Pancreas (tissue), 10 donors: ENCODE data around the gene THOP1. TPM values are rescaled to one million over a fixed set of nuclear protein-coding genes. Genes with fewer than 3 reads are reported as not detected.

ENCODE experiments used
- ATAC-seq, 4 donors: fragments of 200-7000 bp; cut with Tn5 transposase; one replicate each; pipeline versions ENCODE4 v1.8.0 to v1.9.1; 2020; ENCODE audit warnings: mild to moderate bottlenecking in 4 of 4, moderate library complexity in 4 of 4
- DNase-seq, 6 donors: peaks; one replicate each; pipeline ENCODE4 v3.0.0-alpha.2; 2020
- FAIRE-seq: peaks from 2 replicates; lab custom pipeline; 2012; peaks lifted over from hg19 to GRCh38; lab: Jason Lieb, UNC
- H3K27ac ChIP-seq, 4 donors: fragments of 200-600 bp; sonication (generic); 1 replicate in 3 of 4; 2 replicates in 1 of 4; pipeline versions ENCODE4 v1.5.0 to v1.8.0; 2020
- H3K27me3 ChIP-seq, 4 donors: fragments of 200-600 bp; one replicate each; pipeline ENCODE4 v1.8.0; 2021
- H3K36me3 ChIP-seq, 3 donors: fragments of 200-600 bp; sonication (generic) in 1 of 3; one replicate each; pipeline versions ENCODE4 v1.5.0 to v1.8.0; 2020 to 2021
- H3K4me1 ChIP-seq, 3 donors: fragments of 200-600 bp; one replicate each; pipeline ENCODE4 v1.8.0; 2021
- H3K4me3 ChIP-seq, 4 donors: fragments of 200-600 bp; sonication (generic) in 2 of 4; one replicate each; pipeline versions ENCODE4 v1.5.0 to v1.8.0; 2020 to 2021
- H3K9me3 ChIP-seq, 4 donors: fragments of 200-600 bp; one replicate each; pipeline ENCODE4 v1.8.0; 2021
- WGBS, 2 donors: extraction: QIAGEN DNeasy Blood & Tissue Kit; methylation state at CpG; one replicate each; pipeline ENCODE4 v1.1.7; 2013; 5-methylcytosine and 5-hydroxymethylcytosine counted together
- intact Hi-C, 3 donors: fragments of 100-400 bp; cut with DNase I; formaldehyde crosslinking; loops; one replicate each; pipeline versions ENCODE4 v1.11.1 to v1.14.2; 2022
- polyA plus RNA-seq, 2 donors: library from polyadenylated mRNA; stranded (reverse); fragments of 200-250 nt; gene quantifications; one replicate each; pipeline ENCODE4 v1.2.3, GENCODE V29; 2013
- total RNA-seq, 6 donors: library from RNA; stranded (reverse); fragmentation: NEBNext Ultra II Directional in 4 of 6; extraction: Animal tissue kit (Norgen Biotek cat#: 25700) in 4 of 6; gene quantifications; one replicate each; pipeline versions ENCODE4 v1.2.1 to v1.2.4, GENCODE V29; 2021 to 2023
- TF ChIP-seq, protein P1 (sequence below), 4 donors: fragments of 200-600 bp; sonication (generic) in 3 of 4; IDR thresholded peaks; one replicate each; pipeline versions ENCODE4 v1.5.0 to v1.8.0; 2021; ENCODE audit warnings: antibody characterized with exemption in 4 of 4
- donor health status: healthy with polysubstance abuse.
- donor health status: DM: no; HTN: no; CAD: no; lungs with moderate emphysema.
- donor health status: DM: no; HTN: no; CAD: no.
- donor health status: control.
- donor health status: control.
- donor health status: Bipolar disorder and iron deficiency.
- donor health status: DM: yes; HTN: yes; CAD: no.
- donor health status: DM: no; HTN: no; CAD: no.
- donor health status: DM: no; HTN: no; CAD: no.
- donor health status: DM: yes; HTN: yes; CAD: no.

Gene THOP1
- total and polyA plus RNA-seq, 8 donors, result 11.6 to 124 (median 20.5) TPM

GRCh38 chr19:2754659-2755447 is 30.4 kb upstream of the THOP1 start:
- FAIRE-seq, result no peak
- intact Hi-C loops, result loop anchor here in 2 of 3 donors (5.0 to 10.0 kb wide), 2 partner anchors 108 to 110 kb away; no protein-coding TSS in a partner anchor
- Histone ChIP-seq H3K27ac (no peak overlapping the region), H3K36me3 (peaks cover 0 to 14% (median 5%) of the 10 kb centered on the region in 3 donors), H3K9me3 (no peaks in the 10 kb centered on the region), H3K4me3 (no peak overlapping the region), H3K4me1 (no peaks in the 10 kb centered on the region), H3K27me3 (no peaks in the 10 kb centered on the region)
- 93 to 94% methylated on average over 43 of the region's 43 CpGs for WGBS, 2 donors
- ATAC-seq, result no peak
- TF ChIP-seq, protein P1, sequence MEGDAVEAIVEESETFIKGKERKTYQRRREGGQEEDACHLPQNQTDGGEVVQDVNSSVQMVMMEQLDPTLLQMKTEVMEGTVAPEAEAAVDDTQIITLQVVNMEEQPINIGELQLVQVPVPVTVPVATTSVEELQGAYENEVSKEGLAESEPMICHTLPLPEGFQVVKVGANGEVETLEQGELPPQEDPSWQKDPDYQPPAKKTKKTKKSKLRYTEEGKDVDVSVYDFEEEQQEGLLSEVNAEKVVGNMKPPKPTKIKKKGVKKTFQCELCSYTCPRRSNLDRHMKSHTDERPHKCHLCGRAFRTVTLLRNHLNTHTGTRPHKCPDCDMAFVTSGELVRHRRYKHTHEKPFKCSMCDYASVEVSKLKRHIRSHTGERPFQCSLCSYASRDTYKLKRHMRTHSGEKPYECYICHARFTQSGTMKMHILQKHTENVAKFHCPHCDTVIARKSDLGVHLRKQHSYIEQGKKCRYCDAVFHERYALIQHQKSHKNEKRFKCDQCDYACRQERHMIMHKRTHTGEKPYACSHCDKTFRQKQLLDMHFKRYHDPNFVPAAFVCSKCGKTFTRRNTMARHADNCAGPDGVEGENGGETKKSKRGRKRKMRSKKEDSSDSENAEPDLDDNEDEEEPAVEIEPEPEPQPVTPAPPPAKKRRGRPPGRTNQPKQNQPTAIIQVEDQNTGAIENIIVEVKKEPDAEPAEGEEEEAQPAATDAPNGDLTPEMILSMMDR (IDR thresholded peaks at IDR 0.05), result no peak
- no peak for DNase-seq

DNA sequence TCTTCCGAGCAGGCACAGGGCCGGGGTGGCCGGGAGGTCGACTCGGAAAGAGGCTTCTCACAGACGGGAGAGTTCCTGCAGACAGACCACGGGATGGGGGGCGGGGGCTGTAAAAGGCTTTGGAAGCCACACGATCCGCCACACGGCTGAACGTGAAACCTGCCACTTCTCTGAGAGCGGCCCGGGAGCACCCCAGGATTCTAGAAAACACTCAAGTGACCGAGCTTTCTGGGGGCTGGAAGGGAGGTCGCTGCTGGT is 29.9 kb upstream of the THOP1 start:
- H3K4me1 ChIP-seq, result no peaks in the 10 kb centered on the region
- 93 to 97% methylated on average over 16 of the region's 16 CpGs for WGBS, 2 donors
- intact Hi-C loops, result loop anchor here in 1 of 3 donors (10.0 kb wide), 1 partner anchor 111 kb away; no protein-coding TSS in a partner anchor
- H3K27me3 ChIP-seq, result no peaks in the 10 kb centered on the region
- H3K27ac ChIP-seq, result no peak overlapping the region
- no peak overlapping the region for H3K4me3 ChIP-seq
- DNase-seq (no peak), ATAC-seq (no peak), FAIRE-seq (no peak)
- no peaks in the 10 kb centered on the region for H3K9me3 ChIP-seq
- TF ChIP-seq, protein P1 (IDR thresholded peaks at IDR 0.05), result no peak
- H3K36me3 ChIP-seq, result peaks cover 0 to 14% (median 5%) of the 10 kb centered on the region in 3 donors

DNA sequence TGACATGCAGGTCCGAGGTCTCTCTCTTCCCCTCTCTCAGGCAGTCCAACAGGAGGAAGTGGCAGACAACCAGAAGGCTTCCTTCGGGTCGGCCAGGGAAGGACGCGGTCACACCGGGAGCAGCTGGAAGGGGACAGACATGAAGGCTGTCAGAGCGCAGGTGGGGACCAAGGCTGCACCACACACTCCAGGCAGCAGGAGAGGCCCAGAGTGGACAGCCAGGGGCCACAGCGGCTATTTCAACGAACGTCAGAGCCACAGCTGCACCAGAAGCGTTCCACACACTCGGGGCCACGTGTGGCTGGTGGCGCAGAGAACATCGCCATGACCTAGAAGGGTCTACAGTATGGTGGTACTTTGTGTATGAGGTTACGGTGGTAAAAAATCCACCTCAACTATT is 29.5 kb upstream of the THOP1 start:
- TF ChIP-seq, protein P1 (IDR thresholded peaks at IDR 0.05), result no peak

GRCh38 chr19:2756477-2756876 is 28.8 kb upstream of the THOP1 start:
- FAIRE-seq (no peak), DNase-seq (no peak), ATAC-seq (no peak)
- H3K4me3 ChIP-seq, result no peak overlapping the region
- TF ChIP-seq, protein P1 (IDR thresholded peaks at IDR 0.05), result no peak
- intact Hi-C loops, result loop anchor here in 1 of 3 donors (10.0 kb wide), 1 partner anchor 112 kb away; no protein-coding TSS in a partner anchor
- H3K4me1 ChIP-seq, result no peaks in the 10 kb centered on the region
- H3K9me3 ChIP-seq, result no peaks in the 10 kb centered on the region
- peaks cover 0 to 25% (median 5%) of the 10 kb centered on the region in 3 donors for H3K36me3 ChIP-seq
- H3K27me3 ChIP-seq, result no peaks in the 10 kb centered on the region
- H3K27ac ChIP-seq, result no peak overlapping the region
- WGBS, 2 donors, result 89 to 90% methylated on average over 8 of the region's 8 CpGs

More for the DNA sequence above, 29.5 kb upstream of the THOP1 start:
- ATAC-seq (no peak), DNase-seq (no peak), FAIRE-seq (no peak)
- H3K9me3 ChIP-seq, result no peaks in the 10 kb centered on the region
- WGBS, 2 donors, result 91 to 92% methylated on average over 16 of the region's 16 CpGs
- H3K27me3 ChIP-seq, result no peaks in the 10 kb centered on the region
- peaks cover 0 to 18% (median 5%) of the 10 kb centered on the region in 3 donors for H3K36me3 ChIP-seq
- no peak overlapping the region for H3K27ac ChIP-seq
- no peaks in the 10 kb centered on the region for H3K4me1 ChIP-seq
- intact Hi-C loops, result loop anchor here in 1 of 3 donors (10.0 kb wide), 1 partner anchor 111 kb away; no protein-coding TSS in a partner anchor
- no peak overlapping the region for H3K4me3 ChIP-seq
